ENCODE data around the gene SLC13A4. TPM values are rescaled to one million over a fixed set of nuclear protein-coding genes. Genes with fewer than 3 reads are reported as not detected.
A peak's percentile ranks its signal among the peaks of the same experiment; 100 is the strongest.

The SLC13A4 gene
- total and polyA plus RNA-seq, 8 donors: 0.31 to 1.7 (median 1.6) TPM; not detected in 5

- no peak for TF ChIP-seq EP300 (IDR thresholded peaks at IDR 0.05)
- no peak for TF ChIP-seq POLR2A (IDR thresholded peaks at IDR 0.05)
- no peaks in the 10 kb centered on the region for H3K36me3 ChIP-seq
- peaks cover 0 to 6% (median 0%) of the 10 kb centered on the region in 3 donors for H3K27me3 ChIP-seq
- intact Hi-C loops (cut with DNase I; ENCODE audit: low total_unique reads): no loop called here
- no peak for DNase-seq
- peak overlapping the region in 1 of 5 donors; percentile 11 for H3K27ac ChIP-seq
- H3K9me3 ChIP-seq: no peaks in the 10 kb centered on the region
- H3K4me3 ChIP-seq: no peak overlapping the region
- peaks cover 0 to 9% (median 0%) of the 10 kb centered on the region in 4 donors for H3K4me1 ChIP-seq
- 49 to 62% (median 59%) methylated on average over 10 of the region's 10 CpGs for WGBS, 5 donors
Measured at GRCh38 chr7:135761751-135762488, 33.9 kb upstream of the SLC13A4 start.

DNA sequence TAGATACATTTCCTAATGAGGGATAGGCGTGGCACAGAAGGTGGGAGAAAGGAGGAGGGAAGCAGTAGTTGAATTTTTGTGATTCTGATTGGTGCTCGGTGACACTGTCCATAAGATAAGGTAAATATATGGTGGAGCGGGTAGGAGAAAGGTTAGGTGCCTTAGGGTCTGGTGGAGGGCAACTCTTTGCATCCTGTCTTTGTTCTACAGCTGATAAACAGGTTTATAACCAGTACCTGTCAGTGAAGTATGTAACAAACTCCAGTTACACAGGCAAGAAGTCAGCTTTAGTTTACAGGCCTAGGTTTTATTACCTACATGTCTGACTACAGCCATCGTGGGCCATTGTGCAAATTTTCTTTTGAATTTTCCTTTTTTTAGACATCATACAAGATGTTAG lies 31.5 kb upstream of the SLC13A4 start:
- WGBS, 5 donors: 45 to 70% (median 59%) methylated on average over 4 of the region's 4 CpGs
- Histone ChIP-seq H3K4me1 (peaks cover 0 to 9% (median 0%) of the 10 kb centered on the region in 4 donors), H3K9me3 (no peaks in the 10 kb centered on the region), H3K4me3 (no peak overlapping the region), H3K36me3 (no peaks in the 10 kb centered on the region), H3K27me3 (peaks cover 0 to 5% (median 0%) of the 10 kb centered on the region in 3 donors), H3K27ac (no peak overlapping the region)
- no peak for DNase-seq
- intact Hi-C loops (cut with DNase I; ENCODE audit: low total_unique reads): no loop called here
- TF ChIP-seq EP300 (IDR thresholded peaks at IDR 0.05): no peak
- no peak for TF ChIP-seq POLR2AphosphoS5 (IDR thresholded peaks at IDR 0.05)
- TF ChIP-seq CTCF (IDR thresholded peaks at IDR 0.05): no peak
- TF ChIP-seq POLR2A (IDR thresholded peaks at IDR 0.05): no peak

DNA sequence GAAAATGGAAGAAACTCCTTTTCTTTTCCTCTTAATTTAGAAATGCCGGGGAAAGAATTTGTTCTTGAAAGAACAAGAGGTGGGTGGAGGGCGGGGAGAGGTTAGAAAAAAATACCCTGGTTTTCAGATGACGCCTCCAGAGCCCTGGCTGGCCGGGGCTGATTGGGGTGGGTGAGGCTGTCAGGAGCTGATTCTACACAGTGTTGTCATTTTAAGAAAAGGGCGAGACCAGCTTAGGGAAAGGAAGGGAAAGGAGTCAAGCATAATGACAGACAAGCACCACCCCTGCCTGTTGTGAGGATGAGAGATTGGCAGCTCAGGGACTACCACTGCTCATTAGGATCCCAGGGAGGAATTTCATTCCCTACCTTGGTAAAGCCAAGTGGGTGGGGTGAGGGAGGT lies 30.5 kb upstream of the SLC13A4 start:
- H3K27me3 ChIP-seq: peaks cover 0 to 5% (median 0%) of the 10 kb centered on the region in 3 donors
- no peaks in the 10 kb centered on the region for H3K36me3 ChIP-seq
- no peak for TF ChIP-seq CTCF (IDR thresholded peaks at IDR 0.05)
- H3K27ac ChIP-seq: peak overlapping the region in 4 of 5 donors; percentile 50 to 67 (median 52)
- DNase-seq: no peak
- 31 to 45% (median 38%) methylated on average over 5 of the region's 5 CpGs for WGBS, 5 donors
- no peaks in the 10 kb centered on the region for H3K9me3 ChIP-seq
- peak overlapping the region in 1 of 4 donors; percentile 7 for H3K4me3 ChIP-seq
- intact Hi-C loops (cut with DNase I; ENCODE audit: low total_unique reads): no loop called here
- peaks cover 0 to 9% (median 0%) of the 10 kb centered on the region in 4 donors for H3K4me1 ChIP-seq

GRCh38 chr7:135757719-135758411 lies 29.9 kb upstream of the SLC13A4 start:
- Histone ChIP-seq H3K9me3 (no peaks in the 10 kb centered on the region), H3K4me3 (peak overlapping the region in 1 of 4 donors; percentile 7), H3K27ac (peak overlapping the region in 4 of 5 donors; percentile 50 to 67 (median 52)), H3K4me1 (peaks cover 0 to 9% (median 0%) of the 10 kb centered on the region in 4 donors), H3K36me3 (no peaks in the 10 kb centered on the region), H3K27me3 (peaks cover 0 to 5% (median 0%) of the 10 kb centered on the region in 3 donors)
- no peak for TF ChIP-seq EP300 (IDR thresholded peaks at IDR 0.05)
- no peak for TF ChIP-seq CTCF (IDR thresholded peaks at IDR 0.05)
- TF ChIP-seq POLR2AphosphoS5 (IDR thresholded peaks at IDR 0.05): no peak
- no peak for TF ChIP-seq POLR2A (IDR thresholded peaks at IDR 0.05)
- intact Hi-C loops (cut with DNase I; ENCODE audit: low total_unique reads): no loop called here
- WGBS, 5 donors: 62 to 68% (median 65%) methylated on average over 8 of the region's 8 CpGs
- DNase-seq: no peak
